Measurements from ENCODE around the gene FRMD4B.

- no peak for TF ChIP-seq CTCF (IDR thresholded peaks at IDR 0.05)
- TF ChIP-seq POLR2A (IDR thresholded peaks at IDR 0.05), result no peak
- TF ChIP-seq POLR2AphosphoS5 (IDR thresholded peaks at IDR 0.05), result no peak
- TF ChIP-seq EP300 (IDR thresholded peaks at IDR 0.05; ENCODE audit: low read depth), result no peak
Measured at GRCh38 chr3:69420781-69421520, 35.1 kb upstream of the FRMD4B start.

All from transverse colon (tissue), 4 donors.